ENCODE results near the gene SLC6A1. TPM values are rescaled to one million over a fixed set of nuclear protein-coding genes. Genes with fewer than 3 reads are reported as not detected.
"Not testable (repeated sequence)": the region's sequence is repeated elsewhere in the genome, so short reads cannot be mapped to it uniquely, and the experiment has no call there.

The SLC6A1 gene
- polyA plus RNA-seq, 4 donors = 0.76 to 1.3 (median 0.90) TPM

- no peak for DNase-seq (ENCODE audit: low read depth in 4 of 4, low spot score in 3 of 4)
Observed at GRCh38 chr3:11056531-11057050, 64.0 kb downstream of the SLC6A1 start.

DNA sequence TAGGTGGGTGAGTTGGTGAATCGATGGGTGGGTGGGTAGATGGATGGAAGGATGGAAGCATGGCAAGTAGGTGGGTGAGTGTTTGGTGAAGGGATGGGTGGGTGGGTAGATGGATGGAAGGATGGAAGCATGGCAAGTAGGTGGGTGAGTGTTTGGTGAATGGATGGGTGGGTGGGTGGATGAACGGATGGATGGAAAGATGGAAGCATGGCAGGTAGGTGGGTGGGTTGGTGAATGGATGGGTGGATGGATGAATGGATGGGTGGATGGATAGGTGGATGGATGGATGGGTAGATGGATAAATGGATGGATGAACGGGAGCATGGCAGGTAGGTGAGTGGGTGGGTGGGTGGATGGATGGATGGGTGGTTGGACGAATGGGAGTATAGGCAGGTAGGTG lies 65.1 kb downstream of the SLC6A1 start:
- no peak for DNase-seq (ENCODE audit: low read depth in 4 of 4, low spot score in 3 of 4)

- peak in 3 of 4 donors; percentile 14 to 21 (median 20) for DNase-seq (ENCODE audit: low read depth in 4 of 4, low spot score in 3 of 4)
Observed at GRCh38 chr3:11059090-11059798, 66.7 kb downstream of the SLC6A1 start.

- DNase-seq (ENCODE audit: low read depth in 4 of 4, low spot score in 3 of 4) = no peak
Observed at GRCh38 chr3:11059799-11060115, 67.2 kb downstream of the SLC6A1 start.

GRCh38 chr3:11060500-11061251 lies 68.1 kb downstream of the SLC6A1 start:
- DNase-seq (ENCODE audit: low read depth in 4 of 4, low spot score in 3 of 4) = peak in 2 of 4 donors; percentile 6 to 7

- not testable (repeated sequence) for DNase-seq (ENCODE audit: low read depth in 4 of 4, low spot score in 3 of 4)
Observed at GRCh38 chr3:11061268-11061871, 68.8 kb downstream of the SLC6A1 start.

DNA sequence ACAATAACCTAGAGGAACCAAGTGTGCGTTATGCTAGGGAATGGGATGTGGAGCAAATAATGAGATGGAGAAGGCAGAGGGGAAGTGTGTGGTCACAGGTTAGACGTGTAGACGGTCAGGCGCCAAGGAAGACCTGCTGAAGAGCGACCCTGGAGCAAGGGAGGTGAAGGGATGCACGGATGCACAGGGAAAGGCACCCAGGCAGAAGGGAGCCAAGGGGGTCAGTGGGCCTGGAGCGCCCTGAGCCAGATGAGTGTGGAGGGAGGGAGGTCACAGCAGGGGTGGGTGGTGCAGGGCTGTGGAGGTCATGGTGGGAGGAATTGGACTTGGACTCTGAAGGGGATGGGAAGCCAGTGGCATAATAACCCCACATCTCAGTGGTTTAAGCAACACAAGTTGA lies 70.2 kb downstream of the SLC6A1 start:
- no peak for DNase-seq (ENCODE audit: low read depth in 4 of 4, low spot score in 3 of 4)

- no peak for DNase-seq (ENCODE audit: low read depth in 4 of 4, low spot score in 3 of 4)
Observed at GRCh38 chr3:11071096-11071755, 78.7 kb downstream of the SLC6A1 start.

DNA sequence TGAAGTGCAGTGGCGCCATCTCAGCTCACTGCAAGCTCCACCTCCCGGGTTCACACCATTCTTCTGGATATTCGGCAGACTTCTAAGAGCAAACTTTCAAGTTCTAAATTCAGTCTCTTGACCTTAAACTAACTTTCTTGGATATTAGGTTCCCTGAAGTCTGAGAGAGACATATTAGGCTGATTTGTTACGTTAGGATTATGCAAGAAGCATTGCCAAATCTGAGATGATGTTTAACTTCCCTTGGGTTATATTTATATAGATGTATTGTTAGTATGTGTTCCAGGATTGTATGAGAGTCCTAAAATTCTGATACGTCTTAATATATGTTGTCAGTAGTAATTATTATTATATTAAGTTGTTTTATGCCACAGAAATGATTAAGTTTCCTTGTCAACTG lies 80.1 kb downstream of the SLC6A1 start:
- no peak for DNase-seq (ENCODE audit: low read depth in 4 of 4, low spot score in 3 of 4)

DNA sequence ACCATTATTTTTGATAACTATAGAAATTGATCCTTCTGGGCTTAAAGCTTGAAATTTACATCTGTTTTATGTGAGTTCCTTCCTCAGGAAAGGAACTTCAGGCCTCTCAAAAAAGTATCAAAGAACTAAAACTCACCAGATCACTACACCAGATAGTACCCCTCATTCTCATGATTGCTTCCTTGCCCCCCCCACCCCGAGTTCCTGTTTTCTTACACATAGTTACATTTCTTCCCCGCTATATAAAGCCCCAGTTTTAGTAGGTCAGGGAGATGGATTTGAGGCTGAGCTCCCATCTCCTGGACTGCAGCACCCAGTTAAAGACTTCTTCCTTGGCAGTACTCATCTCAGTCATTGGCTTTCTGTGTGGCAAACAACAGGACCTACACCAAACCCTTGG lies 81.5 kb downstream of the SLC6A1 start:
- no peak for DNase-seq (ENCODE audit: low read depth in 4 of 4, low spot score in 3 of 4)

DNA sequence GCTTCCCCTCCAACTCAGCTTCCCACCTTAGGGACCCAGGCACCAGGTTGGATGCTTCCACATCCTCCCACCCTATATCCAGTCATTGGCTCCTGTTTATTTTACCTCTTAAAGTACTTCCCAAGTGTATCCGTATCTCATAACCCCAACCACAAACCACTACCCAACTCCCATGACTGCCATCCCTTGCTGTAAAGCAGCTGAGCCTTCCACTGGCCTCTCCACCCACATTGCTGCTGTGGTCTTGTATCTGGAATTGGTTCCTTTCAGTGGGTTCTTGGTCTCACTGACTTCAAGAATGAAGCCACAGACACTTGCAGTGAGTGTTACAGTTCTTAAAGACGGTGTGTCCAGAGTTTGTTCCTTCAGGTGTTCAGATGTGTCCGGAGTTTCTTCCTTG lies 81.9 kb downstream of the SLC6A1 start:
- DNase-seq (ENCODE audit: low read depth in 4 of 4, low spot score in 3 of 4) = no peak

DNA sequence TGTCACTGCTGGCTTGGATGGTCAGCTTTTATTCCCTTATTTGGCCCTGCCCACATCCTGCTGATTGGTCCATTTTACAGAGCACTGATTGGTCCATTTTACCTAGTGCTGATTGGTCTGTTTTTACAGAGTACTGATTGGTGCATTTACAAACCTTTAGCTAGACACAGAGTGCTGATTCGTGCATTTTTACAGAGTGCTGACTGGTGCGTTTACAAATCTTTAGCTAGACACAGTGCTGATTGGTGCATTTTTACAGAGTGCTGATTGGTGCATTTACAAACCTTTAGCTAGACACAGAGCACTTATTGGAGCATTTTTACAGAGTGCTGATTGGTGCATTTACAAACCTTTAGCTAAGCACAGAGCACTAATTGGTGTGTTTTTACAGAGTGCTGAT lies 82.6 kb downstream of the SLC6A1 start:
- not testable (repeated sequence) for DNase-seq (ENCODE audit: low read depth in 4 of 4, low spot score in 3 of 4)

DNA sequence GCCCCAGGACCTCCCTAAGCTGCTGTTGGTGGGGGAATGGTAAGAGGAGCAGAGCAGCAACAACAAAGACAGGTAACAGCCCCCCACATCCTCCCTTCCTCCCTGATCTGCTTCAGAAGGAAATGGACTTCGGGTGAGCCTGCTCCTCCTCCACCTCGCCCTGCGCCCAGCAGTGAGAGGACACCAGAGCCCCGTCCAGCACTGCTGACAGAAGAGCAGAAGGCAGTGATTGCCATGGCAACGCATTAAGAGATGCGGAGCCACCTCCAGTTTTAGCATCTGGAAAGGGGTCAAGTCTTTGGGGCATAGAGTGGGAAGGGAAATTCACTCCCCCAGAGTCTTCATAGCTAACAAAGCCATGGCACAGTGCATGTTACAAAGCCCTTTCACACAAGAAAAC lies 84.2 kb downstream of the SLC6A1 start:
- no peak for DNase-seq (ENCODE audit: low read depth in 4 of 4, low spot score in 3 of 4)

DNA sequence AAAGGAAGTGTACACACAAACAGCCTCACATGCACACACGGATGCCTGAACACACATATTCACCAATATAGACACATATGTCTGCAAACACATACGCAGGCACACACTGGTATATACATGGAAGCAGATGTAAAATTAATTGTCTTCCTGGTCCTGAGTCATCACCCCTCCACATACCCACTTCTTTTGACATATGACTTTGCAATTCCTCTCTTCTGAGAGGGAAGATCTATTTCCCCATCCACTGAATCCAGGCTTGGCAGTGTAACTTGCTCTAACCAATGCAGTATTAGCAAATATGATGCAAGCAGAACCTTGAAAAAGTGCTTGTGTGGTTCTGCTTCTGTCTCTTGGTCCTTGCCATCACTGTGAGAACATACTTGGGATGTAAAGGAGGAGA lies 84.9 kb downstream of the SLC6A1 start:
- no peak for DNase-seq (ENCODE audit: low read depth in 4 of 4, low spot score in 3 of 4)

GRCh38 chr3:11078826-11079515 lies 86.4 kb downstream of the SLC6A1 start:
- no peak for DNase-seq (ENCODE audit: low read depth in 4 of 4, low spot score in 3 of 4)

GRCh38 chr3:11080492-11080891 lies 87.9 kb downstream of the SLC6A1 start:
- no peak for DNase-seq (ENCODE audit: low read depth in 4 of 4, low spot score in 3 of 4)

- DNase-seq (ENCODE audit: low read depth in 4 of 4, low spot score in 3 of 4) = no peak
Observed at GRCh38 chr3:11084098-11084497, 91.5 kb downstream of the SLC6A1 start.

GRCh38 chr3:11084677-11085076 lies 92.1 kb downstream of the SLC6A1 start:
- DNase-seq (ENCODE audit: low read depth in 4 of 4, low spot score in 3 of 4) = no peak

DNA sequence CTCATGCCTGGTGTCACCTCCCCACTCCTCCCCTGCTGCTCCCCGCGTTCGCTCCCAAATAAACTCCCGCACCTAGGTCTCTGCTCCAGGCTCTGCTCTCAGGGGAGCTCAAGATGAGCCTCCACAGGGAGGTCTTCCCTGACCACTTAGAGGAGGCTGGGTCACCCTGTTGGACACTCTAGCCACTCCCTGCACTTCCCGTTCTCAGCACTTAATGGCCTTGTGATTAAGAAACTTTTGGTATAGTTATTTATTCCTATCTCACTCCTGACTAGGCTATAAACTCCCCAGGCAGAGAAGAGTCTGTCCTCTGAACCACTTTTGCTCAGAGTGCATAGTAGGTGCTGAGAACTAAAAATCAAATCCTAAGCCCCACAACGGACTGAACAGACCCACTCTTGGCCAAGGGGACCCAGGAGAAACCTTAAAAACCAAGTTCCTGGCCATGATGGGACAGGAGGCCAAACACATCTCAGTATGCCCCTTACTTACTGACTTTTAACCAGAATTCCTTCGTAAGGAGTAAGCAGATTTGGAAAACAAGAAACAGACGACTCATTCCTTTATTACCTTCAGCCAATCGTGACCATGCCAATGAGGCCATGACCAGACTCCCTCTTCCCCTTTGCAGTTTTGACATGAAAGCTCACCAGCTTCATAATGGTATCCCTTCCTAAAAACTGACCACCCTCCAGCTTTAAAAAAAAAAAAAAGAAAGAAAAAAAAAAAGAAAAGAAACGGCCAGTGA lies 92.7 kb downstream of the SLC6A1 start:
- no peak for DNase-seq (ENCODE audit: low read depth in 4 of 4, low spot score in 3 of 4)

DNA sequence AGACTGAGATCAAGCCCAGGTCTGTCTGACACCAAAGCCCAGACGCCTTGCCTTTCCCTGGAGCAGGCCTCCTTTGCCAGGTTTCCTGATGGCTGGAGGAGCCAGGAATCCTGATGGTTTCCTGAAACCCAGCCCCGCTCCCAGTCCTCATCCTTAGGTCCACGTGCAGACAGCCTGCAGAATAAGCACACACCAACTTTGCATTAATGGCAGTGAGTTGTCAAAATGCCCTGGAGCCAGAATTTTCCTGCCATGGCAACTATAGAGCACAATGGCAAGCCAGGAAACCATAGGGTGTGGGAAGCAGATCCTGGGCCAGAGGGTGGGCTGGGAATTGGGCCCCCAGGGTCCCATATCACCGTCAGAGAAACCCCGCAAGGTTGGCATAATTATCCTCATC lies 94.3 kb downstream of the SLC6A1 start:
- DNase-seq (ENCODE audit: low read depth in 4 of 4, low spot score in 3 of 4) = no peak

Data from left renal pelvis (tissue), 4 donors.